ENCODE measurements around the gene SCARF1.

The SCARF1 gene

DNA sequence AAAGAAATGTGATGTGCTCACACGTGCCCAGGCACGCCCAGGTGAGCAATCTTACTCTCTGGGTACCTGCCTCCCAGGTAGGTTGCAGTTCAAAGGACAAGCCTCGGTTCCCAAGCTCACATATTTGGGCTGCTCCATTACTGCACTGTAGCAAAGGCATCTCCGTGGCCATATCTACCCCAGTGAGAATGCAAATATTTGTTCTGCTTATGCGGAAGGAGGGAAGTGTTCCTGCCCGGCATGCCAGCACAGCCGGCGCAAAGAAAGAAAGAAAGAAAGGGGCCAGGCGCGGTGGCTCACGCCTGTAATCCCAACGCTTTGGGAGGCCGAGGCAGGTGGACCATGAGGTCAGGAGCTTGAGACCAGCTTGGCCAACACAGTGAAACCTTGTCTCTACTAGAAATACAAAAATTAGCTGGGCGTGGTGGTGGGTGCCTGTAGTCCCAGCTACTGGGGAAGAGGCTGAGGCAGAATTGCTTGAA, 47.6 kb downstream of the SCARF1 start:
- DNase-seq, result no peak

DNA sequence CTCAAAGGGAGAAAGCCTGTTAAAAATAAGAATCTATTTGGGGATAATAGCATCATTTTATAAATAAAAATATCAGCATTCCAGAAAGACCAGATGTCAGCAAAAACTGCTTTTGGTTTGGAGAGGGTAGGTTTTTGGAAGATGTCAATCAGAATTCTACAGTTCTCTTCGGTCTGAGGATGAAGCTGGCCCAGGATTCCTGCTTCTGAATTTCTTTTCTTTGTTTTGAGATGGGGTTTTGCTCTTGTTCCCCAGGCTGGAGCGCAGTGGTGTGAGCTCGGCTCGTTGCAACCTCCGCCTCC, 52.0 kb downstream of the SCARF1 start:
- no peak for DNase-seq

DNA sequence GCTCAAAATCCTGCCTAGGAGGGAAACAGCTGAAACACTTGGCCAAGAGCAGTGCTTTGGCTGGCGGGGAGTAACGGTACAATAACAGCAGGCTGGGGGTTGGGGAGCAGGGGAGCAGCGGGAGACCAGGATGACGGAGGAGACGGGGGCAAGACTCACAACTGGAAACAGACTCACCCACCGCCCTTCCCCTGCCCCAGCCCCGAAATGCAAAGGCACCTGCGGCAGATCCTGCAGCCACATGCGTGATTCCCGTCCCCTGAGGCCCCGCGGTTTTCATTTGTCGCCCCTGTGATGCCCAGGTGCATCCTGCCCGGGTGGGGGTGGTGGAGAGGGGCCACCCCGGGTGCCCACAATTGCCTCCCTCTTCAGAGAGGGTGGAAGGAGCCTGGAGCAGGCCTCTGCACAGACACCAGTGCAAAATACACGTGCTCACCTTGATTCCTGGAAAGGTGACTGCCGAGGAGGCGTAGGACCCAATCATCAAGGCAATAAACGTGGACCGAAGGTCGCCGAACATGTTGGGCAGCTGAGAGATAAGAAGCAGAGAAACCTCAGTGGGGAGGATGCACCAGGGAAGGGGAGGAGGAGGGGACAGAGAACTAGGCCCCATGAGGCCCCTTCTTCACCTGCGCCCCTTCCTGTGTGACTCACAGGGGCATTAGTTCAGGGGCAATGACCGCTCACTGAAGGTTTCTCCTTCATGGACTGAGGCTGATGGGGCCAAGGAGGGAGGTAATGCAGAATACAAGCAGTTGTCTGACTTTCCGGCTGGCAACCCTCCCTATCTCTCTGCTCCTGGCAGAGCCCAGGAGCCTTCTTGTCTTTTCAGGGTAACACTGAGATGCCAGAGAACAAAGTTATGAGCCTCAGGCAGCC, 52.5 kb downstream of the SCARF1 start:
- DNase-seq, result no peak

GRCh38 chr17:1591474-1592090, 54.0 kb downstream of the SCARF1 start:
- no peak for DNase-seq

DNA sequence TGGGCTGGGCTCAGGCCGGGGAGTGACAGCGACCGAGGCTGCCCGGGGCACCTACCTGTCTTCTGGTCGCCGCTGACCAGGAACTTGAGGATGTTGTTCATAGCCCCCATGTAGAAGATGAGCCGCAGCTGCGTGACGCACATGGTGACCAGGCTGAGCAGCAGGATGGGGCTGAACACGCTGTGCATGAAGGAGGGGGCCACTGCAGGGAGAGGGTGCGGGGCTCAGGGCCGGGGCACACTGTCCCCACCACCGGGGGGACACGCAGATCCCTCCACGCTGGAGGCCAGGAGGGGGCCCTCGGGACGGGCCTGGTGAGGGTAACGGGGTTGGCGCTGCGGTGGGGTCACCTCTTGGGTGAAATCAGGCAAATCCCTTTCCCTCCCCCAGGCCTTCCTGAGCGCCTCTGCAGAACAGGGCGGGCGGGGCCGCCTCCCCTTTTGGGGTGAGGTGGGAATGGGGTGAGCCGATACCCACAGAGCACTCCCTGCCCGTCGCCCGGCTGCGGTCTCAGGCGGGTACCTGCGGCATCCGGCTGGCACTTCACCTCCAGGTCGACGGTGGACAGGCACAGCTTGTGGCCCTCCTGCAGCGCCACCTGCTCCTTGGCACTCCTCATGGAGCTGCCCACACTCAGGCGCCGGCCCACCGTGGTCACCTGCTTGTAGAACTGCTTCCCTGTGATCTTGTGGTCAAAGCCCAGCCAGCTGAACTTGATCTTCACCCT, 54.6 kb downstream of the SCARF1 start:
- DNase-seq, result no peak

DNA sequence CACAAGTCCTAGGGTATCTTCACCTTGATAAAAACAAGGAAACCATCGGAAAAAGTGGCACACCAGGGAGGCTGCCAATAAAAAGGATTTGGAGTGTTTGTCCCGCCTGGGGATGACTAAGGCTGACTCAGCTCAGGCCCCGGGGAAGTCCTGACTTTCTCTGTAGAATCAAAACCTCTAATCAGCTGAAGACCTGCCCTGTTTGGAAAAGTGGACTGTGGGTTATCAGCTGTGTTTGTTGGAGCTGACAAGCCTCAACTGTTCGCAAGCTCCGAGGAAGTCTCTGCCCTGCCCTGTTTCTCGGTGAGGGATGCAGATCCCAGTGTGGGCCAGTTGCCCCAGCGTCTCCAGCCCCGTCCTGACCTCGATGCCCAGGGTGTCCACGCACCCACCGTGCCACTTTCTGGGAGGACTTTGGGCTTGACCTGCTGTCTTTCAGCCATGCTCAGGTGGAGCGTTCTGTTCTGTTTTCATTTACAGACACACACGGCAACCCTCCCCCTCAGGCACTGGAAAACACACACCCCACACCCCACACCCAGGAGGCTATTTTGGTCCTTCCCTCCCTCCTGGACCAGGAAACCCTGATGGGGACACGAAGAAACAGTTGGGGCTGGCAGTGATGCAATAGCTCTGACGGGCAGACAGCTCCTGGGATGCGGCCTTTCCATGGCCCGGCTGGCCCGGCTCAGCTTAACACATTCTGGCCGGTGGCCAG, 55.3 kb downstream of the SCARF1 start:
- no peak for DNase-seq

GRCh38 chr17:1588821-1589585, 56.5 kb downstream of the SCARF1 start:
- no peak for DNase-seq

GRCh38 chr17:1584167-1584566, 61.4 kb downstream of the SCARF1 start:
- no peak for DNase-seq

All from Kasumi-1 (cell line).